Subcutaneous adipose tissue (tissue), 4 donors: ENCODE measurements around the gene MRAP2. TPM values are rescaled to one million over a fixed set of nuclear protein-coding genes. Genes with fewer than 3 reads are reported as not detected.

Experiments
- CTCF ChIP-seq: fragments of 450-650 bp; IDR thresholded peaks from one replicate; pipeline ENCODE4 v1.5.1; 2016; ENCODE audit warnings: low read depth, mild to moderate bottlenecking, control low read depth, antibody characterized with exemption, moderate library complexity
- total RNA-seq, 4 donors: library from RNA; depleted of rRNA; stranded (reverse); fragments of >200 nt; gene quantifications; one replicate each; pipeline ENCODE4 v1.1.0, GENCODE V29; 2016

The MRAP2 gene
- total RNA-seq, 4 donors from 2014 or later, result 0.17 to 0.44 (median 0.38) TPM; not detected in 1

- TF ChIP-seq CTCF, result no peak
Observed at GRCh38 chr6:84135291-84135690, 101.7 kb downstream of the MRAP2 start.

GRCh38 chr6:84136364-84137050 is 102.9 kb downstream of the MRAP2 start:
- TF ChIP-seq CTCF, result no peak

- TF ChIP-seq CTCF, result no peak
Observed at GRCh38 chr6:84137051-84137375, 103.4 kb downstream of the MRAP2 start.

GRCh38 chr6:84137989-84138575 is 104.5 kb downstream of the MRAP2 start:
- TF ChIP-seq CTCF, result no peak

GRCh38 chr6:84139311-84139710 is 105.7 kb downstream of the MRAP2 start:
- no peak for TF ChIP-seq CTCF

Other genes starting within 250 kb of the MRAP2 start
- gene RIPPLY2, start 180.4 kb upstream of the MRAP2 start, total RNA-seq, result not detected
- gene CYB5R4, start 174.1 kb upstream of the MRAP2 start, total RNA-seq, result 10 to 100 TPM in 2 of 4 donors, 1 to 10 TPM in 2; 4.3 to 21.6 (median 10.1) TPM
- 10 to 100 TPM; 12.2 to 17.8 (median 14.8) TPM for gene CEP162, start 193.9 kb downstream of the MRAP2 start, total RNA-seq